PC-9 (cell line): ENCODE measurements around the gene PEX13. TPM values are rescaled to one million over a fixed set of nuclear protein-coding genes. Genes with fewer than 3 reads are reported as not detected.

ENCODE experiments used
- BruUV-seq: library from RNA; stranded (reverse); fragments of 400-500 nt; replicated peaks from 2 replicates; lab custom pipeline; 2021; lab: Mats Ljungman, UMichigan
- CTCF ChIA-PET: fragments of 300-600 bp; sonication (Branson Sonifier 250); formaldehyde crosslinking; loops from one replicate; lab custom pipeline; 2022; ENCODE audit warnings: antibody characterized with exemption; lab: Charles Lee
- POLR2A ChIA-PET: fragments of 300-600 bp; sonication (Branson Sonifier 250); formaldehyde crosslinking; loops from one replicate; lab custom pipeline; 2022; ENCODE audit warnings: antibody characterized with exemption; ENCODE audit not compliant: unreplicated experiment; lab: Charles Lee
- DNase-seq, 2 experiments: peaks; one replicate each; pipeline versions ENCODE4 v3.0.0 to v3.0.0-alpha.2; 2015 to 2022; ENCODE audit warnings: mixed read lengths in 1 of 2
- H2AFZ ChIP-seq: fragments of 200-600 bp; sonication (generic); 2 replicates; pipeline ENCODE4 v1.8.1; 2017; ENCODE audit warnings: antibody characterized with exemption
- H3F3A ChIP-seq: fragments of 200-600 bp; sonication (generic); 2 replicates; pipeline ENCODE4 v1.8.1; 2017; ENCODE audit warnings: antibody characterized with exemption, mild to moderate bottlenecking, low read depth; ENCODE audit not compliant: insufficient read depth
- H3K27ac ChIP-seq: fragments of 200-600 bp; sonication (generic); 2 replicates; pipeline ENCODE4 v1.6.1; 2016; ENCODE audit warnings: mixed run types
- H3K27me3 ChIP-seq: fragments of 200-600 bp; sonication (generic); 2 replicates; pipeline ENCODE4 v1.6.1; 2016; ENCODE audit warnings: low read depth, mixed run types; ENCODE audit not compliant: insufficient read depth
- H3K36me3 ChIP-seq: fragments of 200-600 bp; sonication (generic); 2 replicates; pipeline ENCODE4 v1.6.1; 2016; ENCODE audit warnings: low read depth, mixed run types
- H3K4me1 ChIP-seq: fragments of 200-600 bp; sonication (generic); replicated peaks from 2 replicates; pipeline ENCODE4 v1.6.1; 2016; ENCODE audit warnings: mixed run types; ENCODE audit not compliant: insufficient read depth
- H3K4me2 ChIP-seq: fragments of 200-600 bp; sonication (generic); 2 replicates; pipeline ENCODE4 v1.6.1; 2017; ENCODE audit warnings: mixed run types
- H3K4me3 ChIP-seq: fragments of 200-600 bp; sonication (generic); 2 replicates; pipeline ENCODE4 v1.6.1; 2016; ENCODE audit warnings: mixed run types
- H3K79me2 ChIP-seq: fragments of 200-600 bp; sonication (generic); 2 replicates; pipeline ENCODE4 v1.6.1; 2017; ENCODE audit warnings: low read depth, mixed run types
- H3K9me2 ChIP-seq: fragments of 200-600 bp; sonication (generic); 2 replicates; pipeline ENCODE4 v1.8.1; 2017; ENCODE audit warnings: mild to moderate bottlenecking; ENCODE audit not compliant: insufficient read depth
- H3K9me3 ChIP-seq: fragments of 200-600 bp; sonication (generic); 2 replicates; pipeline ENCODE4 v1.8.1; 2016; ENCODE audit warnings: low read depth; ENCODE audit not compliant: insufficient read depth
- H4K20me1 ChIP-seq: fragments of 200-600 bp; sonication (generic); 2 replicates; pipeline ENCODE4 v1.8.1; 2017; ENCODE audit not compliant: insufficient read depth
- CTCF ChIP-seq: fragments of 200-600 bp; sonication (generic); conservative IDR thresholded peaks from 2 replicates; pipeline ENCODE4 v1.6.1; 2017; ENCODE audit warnings: mixed run types, antibody characterized with exemption, mild to moderate bottlenecking, moderate library complexity
- EZH2 ChIP-seq: fragments of 200-600 bp; sonication (generic); IDR thresholded peaks from 2 replicates; pipeline ENCODE4 v1.8.0; 2017; ENCODE audit warnings: antibody characterized with exemption, low read depth
- intact Hi-C: fragments of 100-400 bp; cut with micrococcal nuclease; formaldehyde crosslinking; loops from one replicate; pipeline ENCODE4 v1.10.0; 2022; ENCODE audit not compliant: unreplicated experiment
- total RNA-seq: library from RNA; stranded (reverse); gene quantifications from 2 replicates; pipeline ENCODE4 v1.2.3, GENCODE V29; 2021

Gene PEX13
- total RNA-seq, 1 experiment from 2014 or later = 32.4 TPM

GRCh38 chr2:61045999-61046398, 28.5 kb downstream of the PEX13 start:
- Histone ChIP-seq H3K9me2 (no peaks in the 10 kb centered on the region), H2AFZ (no peak overlapping the region), H3K79me2 (no peaks in the 10 kb centered on the region), H4K20me1 (peaks cover 10% of the 10 kb centered on the region), H3K4me3 (no peak overlapping the region), H3K9me3 (no peaks in the 10 kb centered on the region), H3K36me3 (peaks cover 57% of the 10 kb centered on the region), H3K4me2 (no peak overlapping the region), H3K4me1 (no peaks in the 10 kb centered on the region), H3F3A (peaks cover 14% of the 10 kb centered on the region), H3K27me3 (no peaks in the 10 kb centered on the region), H3K27ac (no peak overlapping the region)
- no TSS peak for BruUV-seq
- no peak for TF ChIP-seq EZH2
- TF ChIP-seq CTCF = no peak
- POLR2A ChIA-PET = no interaction called here
- no peak for DNase-seq
- intact Hi-C loops = no loop called here
- CTCF ChIA-PET = no interaction called here

- DNase-seq = no peak
- intact Hi-C loops = no loop called here
- Histone ChIP-seq H3K27me3 (no peaks in the 10 kb centered on the region), H3K9me3 (no peaks in the 10 kb centered on the region), H3F3A (peaks cover 17% of the 10 kb centered on the region; the same call in 1 of the 2 replicates), H3K9me2 (no peaks in the 10 kb centered on the region), H3K79me2 (no peaks in the 10 kb centered on the region), H3K4me2 (no peak overlapping the region), H3K36me3 (peaks cover 17% of the 10 kb centered on the region; the same call in 1 of the 2 replicates), H3K27ac (no peak overlapping the region), H2AFZ (no peak overlapping the region), H4K20me1 (0 out of 2 replicates have a peak, but pooled peaks cover 4% of the 10 kb centered on the region), H3K4me3 (no peak overlapping the region), H3K4me1 (no peaks in the 10 kb centered on the region)
- no peak for TF ChIP-seq EZH2
- no peak for TF ChIP-seq CTCF
- ChIA-PET POLR2A (no interaction called here), CTCF (no interaction called here)
- BruUV-seq = no TSS peak
Measured at GRCh38 chr2:61055557-61055956, 38.0 kb downstream of the PEX13 start.

- H3K36me3 ChIP-seq = 0 out of 2 replicates have a peak, but pooled peaks cover 5% of the 10 kb centered on the region
- intact Hi-C loops = no loop called here
Measured at GRCh38 chr2:61057562-61057961, 40.0 kb downstream of the PEX13 start.

More at GRCh38 chr2:61057562-61057961, 40.0 kb downstream of the PEX13 start:
- no peak overlapping the region for H3K27ac ChIP-seq
- no peak overlapping the region for H3K4me3 ChIP-seq
- H3K9me3 ChIP-seq = no peaks in the 10 kb centered on the region
- no peak overlapping the region for H2AFZ ChIP-seq
- ChIA-PET POLR2A (interaction anchor here (0.5 kb wide), 1 partner anchor 1506 kb away, joined by 17 read pairs; no protein-coding TSS in a partner anchor), CTCF (no interaction called here)
- DNase-seq = no peak
- H3F3A ChIP-seq = peaks cover 25% of the 10 kb centered on the region
- TF ChIP-seq CTCF (no peak), EZH2 (no peak)
- H4K20me1 ChIP-seq = 0 out of 2 replicates have a peak, but pooled peaks cover 4% of the 10 kb centered on the region
- H3K4me2 ChIP-seq = no peak overlapping the region
- no peaks in the 10 kb centered on the region for H3K4me1 ChIP-seq
- no peaks in the 10 kb centered on the region for H3K9me2 ChIP-seq
- no TSS peak for BruUV-seq
- no peaks in the 10 kb centered on the region for H3K79me2 ChIP-seq
- no peaks in the 10 kb centered on the region for H3K27me3 ChIP-seq
